Middle frontal gyrus (tissue), 1 donor: ENCODE data around the gene CLEC4E.
"Not testable (repeated sequence)": the region's sequence is repeated elsewhere in the genome, so short reads cannot be mapped to it uniquely, and the experiment has no call there.

ENCODE experiments used
- DNase-seq: peaks from one replicate; pipeline ENCODE4 v3.0.0-alpha.2; 2015; ENCODE audit warnings: low spot score; ENCODE audit errors: extremely low spot score

Gene CLEC4E

GRCh38 chr12:8541562-8541961 is 857 bp upstream of the CLEC4E start:
- DNase-seq, result no peak

GRCh38 chr12:8537820-8538219 is 2.9 kb downstream of the CLEC4E start:
- DNase-seq, result not testable (repeated sequence)

- no peak for DNase-seq
Observed at GRCh38 chr12:8532045-8532444, 8.7 kb downstream of the CLEC4E start.

GRCh38 chr12:8527250-8528130 is 13.2 kb downstream of the CLEC4E start:
- no peak for DNase-seq

GRCh38 chr12:8519171-8519570 is 21.5 kb downstream of the CLEC4E start:
- DNase-seq, result no peak

GRCh38 chr12:8517971-8518370 is 22.7 kb downstream of the CLEC4E start:
- no peak for DNase-seq

GRCh38 chr12:8513256-8513655 is 27.4 kb downstream of the CLEC4E start, which contains the start of gene CLEC4D:
Gene CLEC4D (plus strand): TSS chr12:8513503. CDS start chr12:8513733, 230 bp downstream.
- DNase-seq, result no peak

GRCh38 chr12:8508910-8509841 is 31.5 kb downstream of the CLEC4E start:
- no peak for DNase-seq

GRCh38 chr12:8508223-8508622 is 32.5 kb downstream of the CLEC4E start:
- DNase-seq, result no peak

- DNase-seq, result no peak
Observed at GRCh38 chr12:8507596-8507995, 33.1 kb downstream of the CLEC4E start.

- DNase-seq, result no peak
Observed at GRCh38 chr12:8504351-8504750, 36.4 kb downstream of the CLEC4E start.

GRCh38 chr12:8501720-8502119 is 39.0 kb downstream of the CLEC4E start:
- no peak for DNase-seq

GRCh38 chr12:8499616-8500015 is 41.1 kb downstream of the CLEC4E start:
- no peak for DNase-seq

- DNase-seq, result not testable (repeated sequence)
Observed at GRCh38 chr12:8496074-8496473, 44.6 kb downstream of the CLEC4E start.

- DNase-seq, result not testable (repeated sequence)
Observed at GRCh38 chr12:8495671-8496070, 45.0 kb downstream of the CLEC4E start.

GRCh38 chr12:8493084-8493483 is 47.6 kb downstream of the CLEC4E start:
- no peak for DNase-seq

- DNase-seq, result no peak
Observed at GRCh38 chr12:8491646-8492530, 48.8 kb downstream of the CLEC4E start.
